GM12892 (cell line): ENCODE measurements around the gene GP5.

Experiments
- DNase-seq: peaks from one replicate; pipeline ENCODE4 v3.0.0; 2011; ENCODE audit not compliant: insufficient read length
- FAIRE-seq: peaks from 2 replicates; lab custom pipeline; 2011; peaks lifted over from hg19 to GRCh38; lab: Jason Lieb, UNC
- POLR2A ChIP-seq: IDR thresholded peaks from 2 replicates; pipeline ENCODE4 v1.6.1; 2011; ENCODE audit warnings: low read depth, low read length, control low read depth
- POLR2AphosphoS5 ChIP-seq: IDR thresholded peaks from 2 replicates; pipeline ENCODE4 v1.6.1; 2011; ENCODE audit warnings: low read depth, low read length, control low read depth
- TAF1 ChIP-seq: IDR thresholded peaks from 2 replicates; pipeline ENCODE4 v1.6.1; 2011; ENCODE audit warnings: low read depth, mild to moderate bottlenecking, control low read depth, low read length, borderline replicate concordance

GP5 gene

DNA sequence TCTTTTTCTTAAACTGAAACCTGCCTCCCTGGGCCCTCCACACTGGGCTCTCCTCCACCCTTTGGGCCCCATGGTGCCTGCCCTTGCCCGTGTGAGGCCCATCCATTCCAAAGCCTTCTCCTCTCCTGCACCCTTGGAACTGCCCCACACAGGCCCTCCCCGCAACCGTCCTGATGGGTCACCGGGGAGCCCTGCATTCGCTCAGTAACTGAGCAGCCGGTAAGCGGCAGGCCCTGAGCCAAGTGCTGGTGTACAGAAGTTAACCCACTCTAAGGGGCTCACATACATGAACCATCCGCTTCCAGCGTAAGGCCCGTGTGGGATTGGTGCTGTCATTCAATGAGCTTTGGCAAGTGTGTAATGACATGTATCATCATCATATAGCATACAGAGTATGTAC lies 24.1 kb downstream of the GP5 start:
- no peak for FAIRE-seq
- no peak for TF ChIP-seq POLR2AphosphoS5
- TF ChIP-seq TAF1: no peak
- no peak for TF ChIP-seq POLR2A
- DNase-seq: no peak

DNA sequence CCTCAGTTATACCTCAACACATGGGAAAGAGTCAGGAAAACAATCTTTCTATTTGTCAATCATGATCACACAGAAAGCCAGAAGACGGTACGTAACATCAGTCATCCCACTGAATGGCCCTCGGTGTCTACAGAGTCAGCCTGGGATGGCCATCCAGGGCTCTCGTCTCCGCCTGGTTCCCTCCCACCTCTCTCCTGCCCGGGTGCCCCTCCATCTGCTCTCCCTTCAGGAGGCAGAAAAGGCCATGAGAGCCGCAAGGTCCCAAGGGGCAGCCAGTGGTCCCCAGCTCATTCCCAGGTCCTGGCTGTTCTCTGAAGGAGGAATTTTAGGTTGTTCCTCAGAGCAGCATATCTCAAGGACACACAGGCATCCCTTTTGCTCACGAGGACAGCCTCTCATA lies 25.2 kb downstream of the GP5 start:
- TF ChIP-seq POLR2A: no peak
- no peak for TF ChIP-seq POLR2AphosphoS5
- no peak for TF ChIP-seq TAF1
- FAIRE-seq: no peak
- no peak for DNase-seq

DNA sequence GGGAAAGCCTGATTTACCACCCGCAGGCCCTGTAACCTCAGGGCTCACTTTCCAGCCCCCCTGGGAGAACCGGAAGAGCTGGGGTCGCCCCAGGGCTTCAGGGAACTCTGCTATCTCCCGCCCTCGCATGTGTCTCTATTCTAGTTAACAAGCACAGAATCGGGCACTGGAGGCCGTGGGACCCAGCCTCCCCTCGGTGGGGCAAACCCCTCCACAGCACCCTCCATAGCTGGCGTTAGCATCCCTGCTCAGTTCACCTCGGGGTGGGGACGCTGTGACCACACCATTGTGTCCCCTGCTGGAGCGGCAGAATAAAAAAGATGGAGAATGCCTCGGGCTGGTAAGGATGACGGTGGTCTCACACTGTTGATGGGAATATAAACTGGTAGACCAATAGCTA lies 26.0 kb downstream of the GP5 start:
- FAIRE-seq: no peak
- DNase-seq: no peak
- TF ChIP-seq POLR2A: no peak
- TF ChIP-seq TAF1: no peak
- TF ChIP-seq POLR2AphosphoS5: no peak

DNA sequence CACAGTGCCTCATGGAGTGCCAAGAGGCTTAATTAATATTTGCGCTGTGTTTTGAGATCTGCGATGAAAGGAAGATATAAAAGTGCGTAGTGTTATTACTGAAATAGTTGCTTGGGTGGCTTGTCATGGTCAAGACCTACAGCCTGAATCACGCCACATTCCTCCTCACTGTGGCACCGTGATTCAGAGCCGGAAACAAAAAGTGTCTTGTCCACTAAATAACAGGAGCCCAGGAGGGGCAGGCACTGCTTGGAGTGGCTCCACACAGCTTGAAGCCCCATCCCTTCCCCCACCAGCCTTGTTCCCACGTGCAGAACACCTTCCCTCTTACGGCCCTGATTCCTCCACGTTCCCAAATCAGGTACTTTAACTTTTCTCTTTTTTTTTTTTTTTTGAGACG lies 28.3 kb downstream of the GP5 start:
- TF ChIP-seq POLR2AphosphoS5: no peak
- TF ChIP-seq POLR2A: no peak
- TF ChIP-seq TAF1: no peak
- FAIRE-seq: no peak
- DNase-seq: no peak

DNA sequence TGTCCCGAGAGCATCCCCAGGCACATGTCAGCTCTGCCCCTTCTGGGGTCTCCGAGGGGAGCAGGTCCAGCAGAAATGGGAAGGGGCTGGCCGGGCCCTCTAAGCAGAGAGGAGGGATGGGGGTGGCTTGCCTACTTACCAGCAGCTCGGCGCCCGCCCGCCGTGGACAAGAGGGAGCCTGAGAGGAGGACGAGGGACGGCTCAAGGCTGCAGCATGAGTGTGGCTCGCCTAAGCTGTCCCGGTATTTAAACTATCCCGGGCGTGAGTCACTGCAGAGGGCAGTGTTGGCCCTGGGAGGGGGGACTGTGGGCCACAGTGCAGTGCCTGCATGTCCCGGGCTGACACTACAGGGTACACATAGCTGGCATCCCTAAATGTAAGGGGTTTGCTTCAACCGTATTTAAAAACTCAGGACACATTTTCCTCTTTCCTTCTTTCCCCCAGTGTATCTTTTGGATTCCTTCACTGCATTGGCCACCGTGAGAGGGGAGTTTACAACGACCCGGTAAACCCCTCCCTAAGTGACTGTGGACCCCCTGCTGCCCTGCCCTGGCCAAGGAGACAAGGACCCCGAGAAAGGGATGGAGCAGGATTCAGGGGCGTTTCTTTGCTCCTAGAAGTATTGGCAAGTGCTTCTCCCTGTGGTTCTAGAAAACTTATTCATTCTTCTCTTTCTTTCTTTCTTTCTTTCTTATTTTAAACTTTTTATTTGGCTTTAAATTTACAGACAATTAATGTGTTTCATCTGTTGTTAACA lies 29.4 kb downstream of the GP5 start, which contains the start of gene LRRC15:
LRRC15 (minus strand) TSS at position 222 of the 758 bp plus-strand sequence. CDS start 8,700 bp downstream, outside the sequence.
- DNase-seq (no peak), FAIRE-seq (no peak)
- TF ChIP-seq POLR2AphosphoS5 (no peak), TAF1 (no peak), POLR2A (no peak)

DNA sequence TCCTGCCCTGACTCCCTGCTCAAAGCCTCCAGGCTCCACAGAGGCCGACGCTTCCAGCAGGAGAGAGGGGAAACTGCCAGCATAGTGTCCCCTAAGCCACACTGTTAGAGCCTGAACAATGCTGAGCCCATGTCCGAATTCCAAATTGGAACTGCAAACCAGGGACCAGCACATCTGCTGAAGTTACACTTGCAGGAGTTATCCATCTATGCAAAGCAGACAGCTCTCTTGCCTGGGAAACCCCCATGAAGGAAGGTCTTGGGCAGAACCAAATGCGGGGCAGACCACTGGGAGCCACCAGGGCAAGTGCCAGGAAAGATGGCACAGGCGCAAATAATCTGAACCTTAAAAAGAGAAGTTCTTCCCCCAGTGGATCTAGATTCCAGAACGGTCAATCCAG lies 30.1 kb downstream of the GP5 start:
- no peak for TF ChIP-seq TAF1
- no peak for TF ChIP-seq POLR2AphosphoS5
- no peak for TF ChIP-seq POLR2A
- DNase-seq: no peak
- FAIRE-seq: no peak

DNA sequence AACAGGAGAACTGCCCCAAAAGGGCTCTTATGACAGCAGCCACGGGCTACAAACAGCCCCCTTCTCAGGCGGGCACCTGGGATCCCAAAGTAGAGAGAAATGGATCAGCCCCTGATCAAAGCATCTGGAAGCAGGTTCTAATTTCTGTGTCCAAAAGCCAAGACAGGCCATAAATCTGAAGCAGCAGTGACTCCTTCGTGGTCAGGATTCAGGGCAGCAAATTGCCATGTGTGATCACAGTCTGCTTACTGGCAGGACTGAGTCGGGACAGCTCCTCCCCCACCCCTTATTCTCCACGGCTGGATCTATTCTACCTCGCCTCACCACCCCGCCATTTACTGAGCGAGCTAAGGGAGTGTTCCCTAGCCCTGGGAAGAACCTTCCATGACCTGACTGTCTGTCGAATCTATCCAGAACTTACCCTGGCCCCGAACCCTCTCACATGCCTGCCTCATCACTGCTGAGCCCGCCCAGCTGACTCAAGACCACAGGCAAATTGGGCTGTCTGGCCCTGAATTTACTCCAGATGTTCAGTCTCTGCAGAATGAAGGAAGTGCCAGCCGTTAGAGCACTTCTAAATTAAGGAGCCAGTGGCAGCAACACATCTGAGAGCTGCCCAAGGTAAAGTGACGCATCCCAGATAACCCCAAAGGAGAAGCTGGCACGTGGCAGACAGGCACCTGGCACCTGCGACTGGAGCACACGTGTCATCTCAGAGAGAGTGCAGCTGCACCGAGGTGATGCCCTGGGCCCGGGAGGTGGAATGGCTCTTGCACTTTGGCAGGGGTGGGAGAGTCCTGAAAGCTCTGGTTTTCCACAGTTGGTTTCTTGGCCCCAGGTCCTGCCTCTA lies 30.8 kb downstream of the GP5 start:
- no peak for DNase-seq
- no peak for FAIRE-seq
- no peak for TF ChIP-seq POLR2AphosphoS5
- TF ChIP-seq POLR2A: no peak
- no peak for TF ChIP-seq TAF1

DNA sequence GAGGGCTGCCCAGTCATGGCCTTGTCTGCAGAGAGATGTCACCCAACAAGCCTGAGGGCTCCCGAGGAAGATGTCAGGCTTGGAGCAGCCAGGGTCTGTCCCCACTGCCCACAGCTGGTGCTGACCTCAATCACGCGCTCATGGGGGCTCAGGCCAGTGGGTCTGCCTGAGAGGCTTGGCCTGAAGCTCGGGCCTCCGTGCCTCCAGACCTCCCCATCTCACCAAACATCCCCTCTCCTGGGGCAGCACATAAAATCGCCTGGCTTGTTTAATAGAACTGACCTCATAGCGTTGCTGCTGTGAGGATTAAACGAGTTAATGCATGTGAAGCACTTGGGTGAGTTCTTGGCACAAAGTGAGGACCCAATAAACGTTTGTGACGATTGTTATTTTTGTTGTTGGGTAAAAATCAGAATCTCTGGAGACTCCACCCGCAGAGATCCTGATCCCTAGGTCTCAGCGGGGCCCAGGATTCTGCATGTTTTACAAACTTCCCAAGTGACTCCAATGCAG lies 33.0 kb downstream of the GP5 start:
- no peak for FAIRE-seq
- no peak for DNase-seq
- no peak for TF ChIP-seq POLR2AphosphoS5
- no peak for TF ChIP-seq POLR2A
- TF ChIP-seq TAF1: no peak

DNA sequence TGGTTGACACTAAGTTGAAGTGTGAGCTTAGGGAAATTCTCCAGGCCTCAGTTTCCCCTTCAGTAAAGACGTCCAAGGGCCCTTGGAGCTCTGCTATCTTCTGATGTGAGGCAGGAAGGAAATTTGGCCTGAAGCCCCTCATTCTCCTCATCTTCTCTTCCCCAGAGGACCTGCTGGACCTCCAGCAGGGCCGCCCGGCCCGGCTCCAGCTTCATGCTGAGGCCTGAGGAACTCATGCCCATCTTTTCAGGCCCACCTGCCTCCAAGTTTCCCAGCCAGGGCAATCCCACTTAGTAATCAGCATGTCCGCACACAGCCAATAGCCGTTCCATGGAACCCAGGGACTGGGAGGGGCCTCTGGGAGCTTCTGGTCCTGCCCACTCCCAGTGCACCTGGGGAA lies 33.5 kb downstream of the GP5 start:
- FAIRE-seq (no peak), DNase-seq (no peak)
- TF ChIP-seq TAF1 (no peak), POLR2A (no peak), POLR2AphosphoS5 (no peak)

DNA sequence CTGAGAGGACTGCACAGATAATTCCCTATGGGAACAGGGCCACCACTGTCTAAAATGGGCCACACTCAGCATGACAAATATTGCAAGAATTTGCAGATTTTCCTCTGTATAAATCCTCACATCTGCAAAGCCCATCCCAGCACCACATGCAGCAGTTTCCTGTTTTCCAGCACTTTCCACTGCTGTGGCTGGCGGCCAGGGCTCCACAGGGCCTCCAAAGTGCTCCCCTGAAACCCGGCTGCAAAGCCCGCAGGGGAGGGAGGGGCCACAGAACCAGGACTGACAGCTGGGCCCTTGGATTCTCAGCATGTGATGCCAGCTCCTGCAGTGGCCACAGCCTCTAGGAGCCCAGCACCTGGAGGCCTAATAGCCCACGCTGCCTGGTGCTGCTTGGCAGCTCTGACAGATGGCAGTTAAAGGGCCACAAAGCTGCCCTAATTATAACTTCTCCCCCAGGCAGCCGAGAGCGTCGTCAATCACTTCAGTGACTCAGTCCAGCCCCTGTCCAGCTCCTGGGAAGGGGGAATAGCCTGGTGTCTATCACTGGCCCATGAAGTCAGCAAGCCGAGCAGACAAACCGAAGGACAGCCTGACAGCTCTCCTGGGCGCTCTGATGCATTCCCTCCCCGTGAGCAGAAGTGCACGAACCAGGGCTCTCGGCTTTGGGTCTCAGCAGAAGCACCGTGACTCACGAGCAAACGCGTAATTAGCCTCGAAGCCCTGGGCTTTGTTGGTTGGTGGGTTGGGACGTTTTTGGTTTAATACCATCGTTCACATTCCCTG lies 34.2 kb downstream of the GP5 start:
- no peak for DNase-seq
- FAIRE-seq: no peak
- TF ChIP-seq POLR2AphosphoS5: no peak
- TF ChIP-seq POLR2A: no peak

DNA sequence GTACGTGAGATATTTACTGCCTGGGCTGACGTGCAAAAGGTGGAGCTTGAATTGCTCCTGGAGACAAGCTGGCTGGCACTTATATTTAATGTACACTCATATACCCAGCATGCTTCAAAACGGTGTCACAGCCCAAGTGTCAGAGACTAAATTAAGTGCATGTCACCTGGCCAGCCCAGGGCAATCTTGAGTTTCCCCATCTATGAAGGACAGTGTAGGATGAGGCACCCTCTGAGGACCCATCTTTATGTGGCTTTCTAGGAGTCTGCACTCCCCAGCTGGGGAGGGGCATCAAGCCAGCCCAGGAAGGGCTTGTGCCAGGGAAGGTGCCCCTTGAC lies 34.8 kb downstream of the GP5 start:
- DNase-seq: no peak
- TF ChIP-seq TAF1 (no peak), POLR2AphosphoS5 (no peak), POLR2A (no peak)
- no peak for FAIRE-seq
